ENCODE results near the gene LRIG1.
A peak's percentile ranks its signal among the peaks of the same experiment; 100 is the strongest.

The LRIG1 gene

GRCh38 chr3:66477856-66478255 lies 23.0 kb downstream of the LRIG1 start:
- no peak for DNase-seq (ENCODE audit: low spot score)
- no peak for TF ChIP-seq CTCF (IDR thresholded peaks at IDR 0.05)
- Histone ChIP-seq H3K27ac (no peak overlapping the region), H3K4me3 (no peak overlapping the region)

- no peak for TF ChIP-seq CTCF (IDR thresholded peaks at IDR 0.05)
- Histone ChIP-seq H3K4me3 (no peak overlapping the region), H3K27ac (peak overlapping the region; percentile 18 to 44)
- no peak for DNase-seq (ENCODE audit: low spot score)
Observed at GRCh38 chr3:66476852-66477381, 23.9 kb downstream of the LRIG1 start.

DNA sequence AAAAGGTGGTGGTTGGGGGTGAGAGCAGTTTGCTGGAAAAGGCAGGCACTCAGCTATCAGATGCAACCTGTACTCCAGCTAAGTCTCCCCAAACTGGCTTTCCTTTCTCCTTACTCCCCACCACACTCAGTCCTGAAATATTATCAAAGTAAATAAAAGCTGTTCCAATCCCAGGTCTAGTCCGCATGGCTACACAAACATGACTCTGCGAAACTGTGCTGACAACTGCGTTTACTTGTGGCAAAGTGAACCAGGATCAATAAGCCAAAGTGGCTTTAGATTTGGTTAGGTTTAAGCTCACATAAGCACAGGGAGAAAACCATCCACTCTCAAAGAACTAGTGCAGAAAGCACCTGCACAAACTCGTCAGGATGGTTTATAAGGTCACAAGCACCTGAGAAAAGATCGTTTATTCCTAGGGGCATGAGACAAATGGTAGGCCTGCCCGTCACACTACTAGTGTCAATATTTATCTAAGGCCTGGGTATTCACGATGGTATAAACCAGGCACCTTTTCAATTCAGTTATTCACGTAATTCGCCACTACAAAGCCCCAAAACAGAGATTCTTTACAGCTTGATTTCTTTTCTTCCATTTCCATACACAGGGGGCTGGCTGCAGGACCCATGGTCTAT lies 25.3 kb downstream of the LRIG1 start:
- Histone ChIP-seq H3K4me3 (no peak overlapping the region), H3K27ac (peak overlapping the region in 1 of 2 donors; percentile 44)
- no peak for DNase-seq (ENCODE audit: low spot score)
- no peak for TF ChIP-seq CTCF (IDR thresholded peaks at IDR 0.05)

DNA sequence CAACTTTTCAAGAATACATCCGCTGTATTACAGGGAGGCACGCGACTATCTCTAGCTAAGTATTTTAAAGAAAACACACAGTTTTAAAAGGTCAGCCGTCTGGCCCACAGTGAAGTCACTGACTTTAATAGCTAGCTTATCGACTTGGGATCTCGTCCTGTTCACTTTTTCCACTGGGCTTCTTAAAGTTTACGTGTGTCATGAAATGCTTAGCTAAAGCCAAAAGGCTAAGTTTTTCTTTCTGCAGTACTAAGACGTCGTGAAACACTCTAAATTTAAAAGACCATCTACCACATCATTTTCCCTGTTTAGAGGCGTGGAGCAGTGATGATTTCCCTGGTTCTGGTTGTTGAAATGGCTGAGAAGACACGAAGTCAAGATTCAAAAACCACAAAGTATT lies 27.1 kb downstream of the LRIG1 start:
- DNase-seq (ENCODE audit: low spot score) = no peak

DNA sequence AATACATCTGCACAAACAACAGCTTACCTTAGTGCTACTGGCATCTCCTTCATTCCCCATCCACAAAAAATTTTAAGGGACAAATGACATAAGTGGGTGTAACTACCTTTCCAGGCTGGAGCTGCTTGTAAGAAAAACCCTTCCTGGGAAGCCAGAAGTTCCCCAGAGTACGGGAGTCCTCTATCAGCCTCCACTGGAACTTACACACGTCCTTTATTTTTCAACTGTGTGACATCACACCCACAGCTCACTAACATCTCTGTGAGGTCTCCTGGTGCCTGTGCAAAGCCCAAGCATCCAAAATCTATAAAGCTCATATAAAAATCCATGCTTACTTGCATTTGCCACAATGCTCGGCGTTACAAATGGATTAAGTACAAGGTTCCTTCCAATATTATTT lies 27.6 kb downstream of the LRIG1 start:
- no peak for DNase-seq (ENCODE audit: low spot score)
- no peak for TF ChIP-seq CTCF (IDR thresholded peaks at IDR 0.05)
- peak overlapping the region; percentile 41 to 57 for H3K27ac ChIP-seq
- H3K4me3 ChIP-seq = peak overlapping the region; percentile 16

More for the DNA sequence above, 27.1 kb downstream of the LRIG1 start:
- peak overlapping the region; percentile 41 to 57 for H3K27ac ChIP-seq
- H3K4me3 ChIP-seq = peak overlapping the region; percentile 16
- no peak for TF ChIP-seq CTCF (IDR thresholded peaks at IDR 0.05)

DNA sequence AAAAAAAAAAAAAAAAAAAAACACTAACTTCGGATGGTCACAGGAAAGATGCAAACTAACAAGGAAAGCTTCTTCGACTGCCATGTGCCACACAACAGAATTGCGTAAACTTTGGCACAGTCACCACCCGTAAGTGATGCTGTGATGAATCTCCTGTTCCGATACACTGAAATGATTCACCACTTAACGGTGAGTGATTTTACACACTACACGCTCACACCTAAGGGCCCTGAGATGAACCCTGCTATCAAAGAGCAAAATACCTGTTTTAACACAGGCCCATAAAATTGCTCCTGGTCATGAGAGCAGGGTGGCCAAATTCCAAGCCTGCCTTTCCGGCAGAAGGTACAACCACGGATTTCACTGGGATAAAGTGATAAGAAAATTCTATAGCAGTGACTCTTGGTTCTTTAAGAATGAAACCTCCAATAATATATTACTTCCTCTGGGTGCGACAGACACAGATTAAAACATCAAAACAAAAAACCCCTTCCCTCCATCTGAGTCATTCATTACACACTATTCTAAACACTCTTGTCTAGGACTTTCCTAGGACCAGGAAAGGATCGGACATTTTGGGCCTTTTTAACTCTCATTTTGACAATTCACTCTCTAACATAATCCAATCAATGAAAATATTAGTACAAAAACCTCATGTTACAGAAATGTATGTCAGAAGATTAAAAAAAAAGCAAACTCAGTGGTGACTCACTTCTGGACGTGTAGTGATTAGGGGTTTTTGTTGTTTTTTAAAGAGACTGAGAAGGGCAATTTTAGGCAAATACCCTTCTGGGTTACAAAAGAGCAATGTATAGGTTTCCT lies 28.3 kb downstream of the LRIG1 start:
- TF ChIP-seq CTCF (IDR thresholded peaks at IDR 0.05) = no peak
- H3K4me3 ChIP-seq = peak overlapping the region; percentile 16
- peak overlapping the region; percentile 41 to 57 for H3K27ac ChIP-seq
- no peak for DNase-seq (ENCODE audit: low spot score)

Measured in coronary artery (tissue), 2 donors.